Natural killer cell (primary cell): ENCODE data around the gene SLC25A13. TPM values are rescaled to one million over a fixed set of nuclear protein-coding genes. Genes with fewer than 3 reads are reported as not detected.

Source experiments
- ATAC-seq, 3 donors: fragments of 150-1000 bp in 2 of 3; fragments of 200-7000 bp in 1 of 3; cut with Tn5 transposase; 1 replicate in 1 of 3; 2 replicates in 2 of 3; pipeline ENCODE4 v1.10.0; 2021; ENCODE audit warnings: mild to moderate bottlenecking in 2 of 3, moderate library complexity in 2 of 3
- DNase-seq, 2 donors: peaks; one replicate each; pipeline versions ENCODE4 v3.0.0 to v3.0.0-alpha.2; 2013 to 2021; ENCODE audit warnings: mixed read lengths in 1 of 2
- H3K27ac ChIP-seq: one replicate; pipeline ENCODE4 v1.5.1; 2013; ENCODE audit warnings: mild to moderate bottlenecking, low read length
- H3K27me3 ChIP-seq: one replicate; pipeline ENCODE4 v1.6.1; 2013; ENCODE audit warnings: low read length; ENCODE audit not compliant: control insufficient read depth, insufficient read depth
- H3K36me3 ChIP-seq: one replicate; pipeline ENCODE4 v1.6.1; 2013; ENCODE audit warnings: low read length; ENCODE audit not compliant: control insufficient read depth, insufficient read depth
- H3K4me1 ChIP-seq: one replicate; pipeline ENCODE4 v1.6.1; 2013; ENCODE audit warnings: low read length; ENCODE audit not compliant: control insufficient read depth, insufficient read depth
- H3K4me3 ChIP-seq: one replicate; pipeline ENCODE4 v1.5.1; 2013; ENCODE audit warnings: low read length
- H3K9me3 ChIP-seq: one replicate; pipeline ENCODE4 v1.6.1; 2013; ENCODE audit warnings: low read length; ENCODE audit not compliant: control insufficient read depth, insufficient read depth
- H3K27ac Mint-ChIP-seq, 2 donors: one replicate each; pipeline ENCODE4 v1.8.0; 2022; ENCODE audit warnings: mild to moderate bottlenecking in 2 of 2, mixed read lengths in 2 of 2, moderate library complexity in 1 of 2
- H3K27me3 Mint-ChIP-seq, 2 donors: one replicate each; pipeline ENCODE4 v1.8.0; 2022; ENCODE audit warnings: low read depth in 2 of 2, mixed read lengths in 2 of 2
- H3K36me3 Mint-ChIP-seq: one replicate; pipeline ENCODE4 v1.8.0; 2022; ENCODE audit warnings: mixed read lengths
- H3K4me1 Mint-ChIP-seq, 2 donors: one replicate each; pipeline ENCODE4 v1.8.0; 2022; ENCODE audit warnings: mixed read lengths in 2 of 2
- H3K4me3 Mint-ChIP-seq: one replicate; pipeline ENCODE4 v1.8.0; 2022; ENCODE audit warnings: mild to moderate bottlenecking, moderate library complexity, mixed read lengths
- H3K9me3 Mint-ChIP-seq, 2 donors: one replicate each; pipeline ENCODE4 v1.8.0; 2022; ENCODE audit warnings: mixed read lengths in 2 of 2
- WGBS: methylation state at CpG from one replicate; pipeline ENCODE4 v1.1.7; 2013; ENCODE audit warnings: missing lambda C conversion rate; ENCODE audit not compliant: insufficient coverage; 5-methylcytosine and 5-hydroxymethylcytosine counted together
- intact Hi-C: fragments of 100-400 bp; cut with micrococcal nuclease; formaldehyde crosslinking; loops from one replicate; pipeline ENCODE4 v1.14.2; 2022
- total RNA-seq, 4 donors: library from RNA; stranded (reverse); fragments of 120-200 nt in 1 of 4; gene quantifications; one replicate each; pipeline versions ENCODE4 v1.2.3 to v1.2.4, GENCODE V29; 2013 to 2022
- TF ChIP-seq, protein P1 (sequence below): fragments of 200-600 bp; IDR thresholded peaks from one replicate; pipeline ENCODE4 v1.8.0; 2022; ENCODE audit warnings: antibody characterized with exemption

SLC25A13 gene
- total RNA-seq, 3 donors from 2014 or later (not counting 1 experiment from before 2014, with no cell fraction given) = 16.9 to 20.8 (median 20.5) TPM

DNA sequence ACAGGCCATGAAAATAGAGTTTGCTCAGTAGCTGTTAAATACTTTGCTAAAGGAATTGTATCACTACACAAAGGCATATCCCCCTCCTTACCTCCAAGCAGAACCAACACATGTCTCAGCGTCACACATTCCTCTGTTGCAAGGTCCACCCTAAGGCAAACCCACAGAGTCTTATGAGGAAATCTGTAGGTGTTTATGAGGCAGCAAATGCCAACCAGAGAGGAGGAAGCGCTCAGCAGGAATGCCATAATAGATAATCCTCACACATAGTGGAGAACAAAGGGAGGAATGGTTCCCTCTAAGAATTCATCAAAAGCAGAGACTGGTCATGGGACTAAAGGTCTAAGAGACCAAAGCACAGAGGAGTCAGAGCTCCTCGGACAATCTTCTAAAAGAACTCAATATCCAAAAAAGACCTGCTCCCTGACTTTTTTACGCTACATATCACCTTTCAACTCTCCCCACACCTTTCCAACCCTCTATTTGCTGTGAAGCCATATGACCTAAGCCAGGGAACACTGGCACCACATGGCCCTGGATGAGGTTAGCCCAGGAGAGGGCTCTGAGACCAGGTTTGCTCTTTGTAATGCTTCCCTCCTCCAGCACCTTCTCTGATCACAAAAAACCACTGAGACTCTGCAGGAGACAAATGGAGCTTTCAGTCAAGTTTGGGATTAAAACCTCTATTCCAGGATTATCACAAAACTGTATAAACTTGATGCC, 7.3 kb downstream of the SLC25A13 start:
- Histone ChIP-seq H3K36me3 (no peaks in the 10 kb centered on the region), H3K9me3 (no peaks in the 10 kb centered on the region), H3K4me1 (no peaks in the 10 kb centered on the region), H3K4me3 (no peak overlapping the region), H3K27me3 (no peaks in the 10 kb centered on the region), H3K27ac (no peak overlapping the region)
- H3K27me3 Mint-ChIP-seq = no peaks in the 10 kb centered on the region
- intact Hi-C loops = no loop called here
- no peaks in the 10 kb centered on the region for H3K36me3 Mint-ChIP-seq
- ATAC-seq (no peak), DNase-seq (no peak)
- H3K27ac Mint-ChIP-seq = no peak overlapping the region
- 100% methylated on average over 2 of the region's 4 CpGs for WGBS
- peaks cover 41 to 53% of the 10 kb centered on the region in 2 donors for H3K4me1 Mint-ChIP-seq
- no peak overlapping the region for H3K4me3 Mint-ChIP-seq
- no peaks in the 10 kb centered on the region for H3K9me3 Mint-ChIP-seq
- TF ChIP-seq, protein P1, sequence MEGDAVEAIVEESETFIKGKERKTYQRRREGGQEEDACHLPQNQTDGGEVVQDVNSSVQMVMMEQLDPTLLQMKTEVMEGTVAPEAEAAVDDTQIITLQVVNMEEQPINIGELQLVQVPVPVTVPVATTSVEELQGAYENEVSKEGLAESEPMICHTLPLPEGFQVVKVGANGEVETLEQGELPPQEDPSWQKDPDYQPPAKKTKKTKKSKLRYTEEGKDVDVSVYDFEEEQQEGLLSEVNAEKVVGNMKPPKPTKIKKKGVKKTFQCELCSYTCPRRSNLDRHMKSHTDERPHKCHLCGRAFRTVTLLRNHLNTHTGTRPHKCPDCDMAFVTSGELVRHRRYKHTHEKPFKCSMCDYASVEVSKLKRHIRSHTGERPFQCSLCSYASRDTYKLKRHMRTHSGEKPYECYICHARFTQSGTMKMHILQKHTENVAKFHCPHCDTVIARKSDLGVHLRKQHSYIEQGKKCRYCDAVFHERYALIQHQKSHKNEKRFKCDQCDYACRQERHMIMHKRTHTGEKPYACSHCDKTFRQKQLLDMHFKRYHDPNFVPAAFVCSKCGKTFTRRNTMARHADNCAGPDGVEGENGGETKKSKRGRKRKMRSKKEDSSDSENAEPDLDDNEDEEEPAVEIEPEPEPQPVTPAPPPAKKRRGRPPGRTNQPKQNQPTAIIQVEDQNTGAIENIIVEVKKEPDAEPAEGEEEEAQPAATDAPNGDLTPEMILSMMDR = no peak

DNA sequence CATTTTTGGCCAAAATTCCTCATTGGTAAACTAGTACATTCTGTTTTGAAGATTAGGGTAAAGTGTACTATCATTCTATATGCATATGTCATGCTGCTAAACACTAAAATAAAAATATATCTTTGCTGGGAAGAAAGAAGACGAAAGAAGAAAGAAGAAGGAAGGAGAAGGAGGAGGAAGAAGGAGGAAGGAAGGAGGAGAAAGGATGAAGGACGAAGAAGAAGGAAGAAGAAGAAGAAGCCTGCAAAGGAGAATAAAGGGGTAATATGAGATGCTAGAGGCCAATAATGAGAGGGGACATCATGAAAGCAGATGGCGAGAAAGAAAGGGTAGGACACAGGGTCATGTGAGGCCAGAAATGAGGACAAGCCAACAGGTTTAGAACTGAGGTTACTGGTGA, 8.0 kb downstream of the SLC25A13 start:
- TF ChIP-seq, protein P1 = no peak
- no peak overlapping the region for H3K27ac ChIP-seq
- Mint-ChIP-seq H3K27me3 (no peaks in the 10 kb centered on the region), H3K9me3 (no peaks in the 10 kb centered on the region), H3K36me3 (no peaks in the 10 kb centered on the region), H3K4me3 (no peak overlapping the region), H3K4me1 (peaks cover 44 to 53% of the 10 kb centered on the region in 2 donors), H3K27ac (no peak overlapping the region)
- no peak for DNase-seq
- ATAC-seq = no peak
- no peaks in the 10 kb centered on the region for H3K4me1 ChIP-seq
- no peaks in the 10 kb centered on the region for H3K27me3 ChIP-seq
- WGBS = 88% methylated on average over 3 of the region's 3 CpGs
- intact Hi-C loops = no loop called here
- no peaks in the 10 kb centered on the region for H3K36me3 ChIP-seq
- no peak overlapping the region for H3K4me3 ChIP-seq
- no peaks in the 10 kb centered on the region for H3K9me3 ChIP-seq

DNA sequence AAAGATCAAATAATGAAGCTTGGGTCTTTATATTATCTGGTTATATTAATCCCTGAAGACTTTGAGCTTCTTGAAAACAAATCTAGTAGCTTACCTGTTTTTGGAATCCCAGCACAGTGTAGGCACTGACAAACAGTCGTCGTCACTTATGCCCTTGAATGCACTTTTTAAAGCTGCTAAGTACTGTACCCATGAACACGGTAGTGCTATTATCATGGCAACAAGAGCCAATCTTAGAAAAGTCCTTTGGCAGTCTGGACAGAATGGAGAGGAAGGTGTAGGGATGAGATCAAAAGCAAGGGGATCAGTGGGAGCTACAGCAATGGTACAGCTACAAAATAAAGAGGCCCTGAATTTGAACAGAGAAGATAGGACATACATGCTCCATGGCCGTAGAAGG, 9.4 kb downstream of the SLC25A13 start:
- peaks cover 44 to 47% of the 10 kb centered on the region in 2 donors for H3K4me1 Mint-ChIP-seq
- no peaks in the 10 kb centered on the region for H3K9me3 Mint-ChIP-seq
- TF ChIP-seq, protein P1 = no peak
- H3K9me3 ChIP-seq = no peaks in the 10 kb centered on the region
- H3K4me3 ChIP-seq = no peak overlapping the region
- H3K4me3 Mint-ChIP-seq = no peak overlapping the region
- H3K27ac Mint-ChIP-seq = no peak overlapping the region
- H3K27ac ChIP-seq = no peak overlapping the region
- ATAC-seq (no peak), DNase-seq (no peak)
- WGBS = 96% methylated on average over 4 of the region's 4 CpGs
- intact Hi-C loops = no loop called here
- no peaks in the 10 kb centered on the region for H3K36me3 Mint-ChIP-seq
- no peaks in the 10 kb centered on the region for H3K27me3 ChIP-seq
- H3K36me3 ChIP-seq = no peaks in the 10 kb centered on the region
- H3K27me3 Mint-ChIP-seq = no peaks in the 10 kb centered on the region
- H3K4me1 ChIP-seq = no peaks in the 10 kb centered on the region

DNA sequence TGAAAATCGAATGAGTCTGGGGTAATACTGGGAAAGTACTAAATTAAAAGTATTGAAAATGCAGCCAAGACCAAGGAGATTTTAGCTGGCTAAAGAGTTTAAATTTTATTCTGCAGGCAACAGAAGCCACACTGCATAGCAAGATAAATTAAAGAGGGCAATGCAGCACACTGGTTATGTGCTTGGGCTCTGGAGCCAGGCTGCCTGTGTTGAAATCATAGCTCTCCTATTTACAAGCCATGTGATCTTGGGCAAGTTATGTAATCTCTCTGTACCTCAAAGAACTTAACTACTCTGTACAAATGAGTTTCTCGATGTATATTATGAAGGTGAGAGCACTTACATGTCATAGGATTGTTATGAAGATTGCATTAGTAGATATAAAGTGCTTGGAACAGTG, 9.9 kb downstream of the SLC25A13 start:
- no peak for ATAC-seq
- WGBS = 95% methylated on average over 1 of the region's 2 CpGs
- Histone ChIP-seq H3K4me1 (no peaks in the 10 kb centered on the region), H3K27me3 (no peaks in the 10 kb centered on the region), H3K4me3 (no peak overlapping the region), H3K36me3 (no peaks in the 10 kb centered on the region), H3K27ac (no peak overlapping the region), H3K9me3 (no peaks in the 10 kb centered on the region)
- TF ChIP-seq, protein P1 = no peak
- peaks cover 44 to 47% of the 10 kb centered on the region in 2 donors for H3K4me1 Mint-ChIP-seq
- intact Hi-C loops = no loop called here
- H3K27ac Mint-ChIP-seq = no peak overlapping the region
- no peaks in the 10 kb centered on the region for H3K36me3 Mint-ChIP-seq
- no peak for DNase-seq
- no peak overlapping the region for H3K4me3 Mint-ChIP-seq
- no peaks in the 10 kb centered on the region for H3K27me3 Mint-ChIP-seq
- no peaks in the 10 kb centered on the region for H3K9me3 Mint-ChIP-seq
